Dedifferentiated amniotic fluid mesenchymal stem cell (primary cell): ENCODE results near the gene GALNT10.
A peak's percentile ranks its signal among the peaks of the same experiment; 100 is the strongest.

ENCODE experiments used
- DNase-seq: peaks from one replicate; pipeline ENCODE4 v3.0.0-alpha.2; 2016; ENCODE audit errors: extremely low spot score

The GALNT10 gene

DNA sequence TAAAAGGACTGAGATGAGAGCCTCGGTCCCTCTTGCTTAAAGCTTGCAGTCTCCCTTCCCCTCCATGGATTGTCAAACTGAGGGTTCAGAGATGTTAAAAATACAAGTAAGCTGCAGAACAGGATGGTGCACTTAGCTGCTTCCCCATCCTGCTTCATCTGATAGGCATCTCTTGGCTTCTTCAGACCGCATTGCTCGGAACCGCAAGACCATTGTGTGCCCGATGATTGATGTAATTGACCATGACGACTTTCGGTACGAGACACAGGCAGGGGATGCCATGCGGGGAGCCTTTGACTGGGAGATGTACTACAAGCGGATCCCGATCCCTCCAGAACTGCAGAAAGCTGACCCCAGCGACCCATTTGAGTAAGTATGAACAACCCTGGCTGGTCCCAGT is 189.7 kb downstream of the GALNT10 start:
- DNase-seq: no peak

DNA sequence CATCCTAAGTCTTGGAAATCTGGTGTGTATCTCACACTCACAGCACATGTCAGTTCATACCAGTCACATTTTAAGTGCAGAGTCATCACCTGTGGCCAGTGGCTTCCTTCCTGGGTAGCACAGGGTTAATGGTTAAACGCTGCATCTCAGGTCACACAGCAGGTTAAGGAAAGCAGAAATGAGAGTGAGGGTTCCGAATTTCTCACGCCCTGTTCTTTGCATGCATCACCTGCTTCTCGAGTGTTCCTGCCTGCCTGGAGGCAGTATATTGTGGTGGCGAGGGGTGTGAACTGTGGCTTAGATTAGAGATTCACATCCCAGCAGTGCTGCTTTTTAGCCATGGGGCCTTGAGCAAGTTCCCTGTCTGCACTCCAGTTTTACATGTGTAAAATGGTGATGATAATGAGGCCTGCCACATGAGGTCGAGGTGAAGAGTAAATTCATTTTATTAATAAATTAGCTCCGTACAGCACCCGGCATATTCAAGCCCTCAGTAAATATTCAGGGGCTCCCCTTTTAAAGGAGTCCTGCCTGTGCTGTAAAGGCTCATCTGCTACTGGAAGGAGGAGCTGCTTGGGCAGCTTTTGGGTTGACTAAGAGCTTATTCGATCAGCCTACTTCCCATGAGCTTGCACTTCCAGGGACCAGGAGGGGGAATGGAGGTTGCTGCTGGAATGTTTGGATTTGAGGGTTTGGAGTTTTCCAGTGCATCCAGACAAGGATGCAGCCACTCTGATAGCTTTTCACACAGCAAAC is 194.1 kb downstream of the GALNT10 start:
- no peak for DNase-seq

DNA sequence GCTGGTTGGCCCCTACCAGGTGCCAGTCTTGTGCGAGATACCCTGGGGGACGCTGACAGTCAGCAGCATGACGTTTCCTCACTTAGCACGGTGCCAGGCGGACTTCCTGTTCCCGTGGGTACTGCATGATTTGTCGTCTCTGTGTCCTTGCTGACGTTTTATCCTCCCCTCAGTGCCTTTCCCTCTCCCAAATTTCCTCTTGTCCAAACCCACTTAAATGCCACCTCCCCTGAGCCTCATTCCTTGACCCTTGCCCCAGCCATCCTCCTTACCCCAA is 194.6 kb downstream of the GALNT10 start:
- no peak for DNase-seq

DNA sequence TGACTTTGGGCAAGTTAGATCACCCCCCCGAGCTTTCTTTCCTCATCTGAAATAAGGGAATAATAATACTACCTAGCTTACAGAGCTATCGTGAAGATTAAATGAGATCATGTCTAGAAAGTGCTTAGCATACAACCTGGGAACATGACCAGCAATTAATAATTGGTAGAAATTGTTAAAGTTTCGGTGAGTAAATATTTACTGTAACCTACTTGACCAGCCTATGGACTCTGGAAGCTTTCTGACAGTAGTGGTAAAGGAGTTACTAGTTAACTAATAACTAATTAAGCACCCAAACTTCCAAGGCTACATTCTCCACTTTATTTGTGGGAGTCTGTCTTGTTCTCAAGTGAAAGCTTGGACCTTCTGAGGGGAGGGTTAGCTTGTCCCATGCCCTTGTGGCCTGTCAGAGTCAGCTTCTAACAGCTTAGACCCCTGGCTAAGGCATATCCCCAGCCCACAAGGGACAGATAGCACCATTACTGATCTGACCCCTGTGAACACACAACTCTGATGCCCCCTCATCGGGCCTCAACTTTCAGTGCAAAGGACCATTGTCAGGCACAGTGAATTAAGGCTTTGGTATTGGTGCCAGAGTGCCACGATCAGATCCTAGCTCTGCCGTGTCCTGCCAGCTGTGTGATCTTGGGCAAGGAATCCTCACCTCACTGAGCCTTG is 196.6 kb downstream of the GALNT10 start:
- no peak for DNase-seq

DNA sequence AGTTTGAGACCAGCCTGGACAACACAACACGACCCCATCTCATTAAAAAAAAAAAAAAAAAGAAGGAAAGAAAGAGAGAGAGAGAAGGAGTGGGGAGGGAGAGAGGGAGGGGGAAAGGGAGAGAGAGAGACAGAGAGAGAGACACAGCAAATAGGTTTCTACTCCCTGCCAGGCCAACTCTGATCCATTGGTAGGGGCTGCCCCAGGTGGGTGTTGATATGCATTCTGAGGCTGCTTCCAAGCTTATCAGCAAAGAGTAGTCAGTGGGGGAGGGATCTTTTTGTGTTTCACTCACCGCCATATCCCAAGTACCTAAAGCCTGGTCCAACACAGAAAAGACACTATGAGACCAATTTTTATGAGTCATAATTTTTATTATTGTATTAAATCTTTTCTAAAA is 198.3 kb downstream of the GALNT10 start:
- DNase-seq: no peak

DNA sequence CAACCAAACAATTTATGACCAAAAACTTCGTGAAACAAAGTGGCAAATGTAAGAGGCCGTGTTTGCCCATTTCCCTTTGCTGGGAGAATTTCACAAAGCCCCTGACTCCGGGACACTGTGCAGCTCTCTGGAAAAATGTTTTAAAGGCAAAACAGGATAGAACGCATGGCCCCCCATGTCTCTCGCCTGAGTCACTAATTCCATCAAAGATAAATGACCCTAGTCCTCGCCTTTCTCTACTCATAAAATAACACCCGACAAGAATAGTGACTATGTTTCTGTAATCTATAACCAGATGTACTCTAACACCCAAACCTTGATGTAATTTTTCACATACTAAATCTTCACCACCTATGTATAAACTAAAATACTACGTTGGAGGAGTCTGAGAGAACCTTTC is 199.6 kb downstream of the GALNT10 start:
- DNase-seq: no peak

DNA sequence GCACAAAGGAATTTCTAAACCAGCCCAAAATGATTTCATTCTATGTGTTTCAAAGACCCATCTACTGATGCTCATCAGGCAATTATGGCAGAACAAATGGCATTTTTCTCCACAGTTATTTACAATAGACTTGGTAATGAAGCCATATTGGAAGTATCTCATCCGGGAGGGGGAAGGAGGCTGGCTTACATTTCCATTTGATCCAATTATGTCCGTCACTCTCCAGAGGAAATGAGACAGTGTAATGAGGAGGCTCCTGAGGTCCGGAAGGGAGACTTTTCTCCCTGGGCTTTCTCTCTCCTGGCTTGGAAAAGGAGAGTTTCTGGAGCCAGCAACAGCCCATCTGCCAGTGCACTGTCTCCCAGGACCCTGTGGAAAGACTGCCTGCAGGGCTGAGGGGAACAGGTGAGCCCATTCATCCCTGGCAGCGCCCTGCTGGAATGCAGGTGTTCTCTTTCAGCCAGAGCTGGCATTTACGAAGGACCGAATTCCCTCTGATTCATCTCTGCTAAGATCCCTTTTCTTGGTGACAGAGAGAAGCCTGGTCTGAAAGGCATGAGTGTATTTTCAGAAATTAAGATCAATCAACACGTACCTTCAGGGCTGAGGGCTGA is 200.3 kb downstream of the GALNT10 start:
- DNase-seq: no peak

DNA sequence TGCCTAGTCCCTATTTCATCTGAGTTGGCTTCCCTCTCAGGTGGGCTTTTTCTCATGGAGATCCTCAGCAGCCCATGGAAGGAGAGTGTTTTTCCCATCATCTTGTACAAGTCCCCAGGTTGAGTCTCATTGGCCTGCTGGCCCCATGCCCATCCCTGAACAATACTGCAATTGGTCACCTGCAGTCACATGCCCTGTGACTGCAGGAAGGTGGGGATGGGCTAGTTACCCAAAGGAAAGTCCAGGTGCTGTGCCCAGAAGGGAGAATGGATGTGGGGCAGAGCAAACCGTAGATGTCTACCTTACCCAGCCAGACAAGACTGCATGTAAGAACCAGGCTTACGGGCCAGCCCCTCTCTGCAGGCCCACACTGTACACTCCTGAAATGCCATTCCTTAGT is 201.3 kb downstream of the GALNT10 start:
- DNase-seq: no peak

DNA sequence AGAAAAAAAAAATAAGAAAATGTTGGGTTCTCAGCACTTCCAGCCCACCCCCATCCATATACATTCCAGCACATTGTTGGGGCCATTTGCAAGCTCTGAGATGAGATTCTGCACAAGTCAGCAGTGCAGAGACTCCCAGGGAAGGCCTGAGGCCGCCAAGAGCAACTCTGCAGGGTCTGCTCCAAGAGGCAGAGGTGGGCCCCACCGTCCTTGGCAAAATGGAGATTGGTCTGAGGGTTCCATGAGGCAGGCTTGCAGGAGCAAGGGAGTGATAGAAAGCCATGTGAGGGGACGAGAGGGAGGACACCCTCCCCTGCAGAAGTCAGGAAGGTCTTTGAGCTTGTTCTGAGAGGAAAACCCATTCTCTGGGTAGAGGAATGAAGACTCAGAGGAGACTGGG is 203.3 kb downstream of the GALNT10 start:
- no peak for DNase-seq

DNA sequence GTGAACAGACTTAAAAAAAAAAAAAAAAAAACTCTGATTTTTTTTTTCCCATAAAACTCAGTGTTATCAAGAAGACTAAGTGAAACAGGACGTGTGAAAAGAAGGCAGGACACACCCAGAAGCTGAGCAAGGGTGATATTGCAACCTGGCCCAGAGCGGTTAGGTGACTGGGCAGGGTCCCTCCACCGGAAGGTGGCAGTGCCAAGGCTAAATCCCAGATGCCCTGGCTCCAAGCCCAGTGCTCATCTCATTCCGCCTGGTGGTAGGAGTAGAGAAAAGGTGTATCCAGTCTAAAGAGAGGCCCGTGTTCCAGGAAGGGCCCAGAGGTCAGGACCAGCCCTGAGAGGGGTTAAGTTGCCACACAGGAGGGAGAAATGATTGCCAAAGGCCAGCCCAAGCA is 203.8 kb downstream of the GALNT10 start:
- DNase-seq: no peak

DNA sequence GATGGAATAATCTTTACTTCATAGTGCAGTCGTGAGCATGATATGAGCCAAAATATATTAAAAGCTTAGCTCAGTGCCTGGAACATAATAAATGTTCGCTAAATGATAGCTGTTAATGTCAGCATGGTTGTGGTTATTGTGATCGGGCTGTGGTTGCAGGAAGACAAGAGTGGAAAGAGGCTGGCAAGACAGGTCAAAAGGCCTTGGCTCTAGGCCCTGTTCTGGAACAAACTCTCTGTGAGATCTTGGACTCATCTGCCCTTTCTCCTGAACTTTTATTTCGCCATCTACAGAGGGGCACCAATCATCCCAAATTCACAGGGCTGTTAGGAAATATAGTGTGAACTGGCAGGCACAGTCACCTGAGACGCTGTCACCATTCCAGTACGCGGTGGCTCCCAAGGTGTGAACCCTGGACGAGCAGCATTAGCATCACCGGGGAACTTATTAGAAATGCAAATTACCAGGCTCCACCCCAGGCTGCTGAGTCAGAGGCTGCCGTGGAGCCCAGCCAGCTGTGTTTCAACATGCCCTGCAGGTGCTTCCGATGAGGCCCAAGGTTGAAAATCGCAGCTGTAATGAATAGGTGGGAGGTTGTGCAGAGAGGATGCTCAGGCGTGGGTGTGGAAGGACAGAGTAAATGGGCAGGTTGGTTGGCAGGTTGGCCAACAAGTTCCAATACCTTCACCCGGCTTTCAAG is 205.0 kb downstream of the GALNT10 start:
- no peak for DNase-seq

DNA sequence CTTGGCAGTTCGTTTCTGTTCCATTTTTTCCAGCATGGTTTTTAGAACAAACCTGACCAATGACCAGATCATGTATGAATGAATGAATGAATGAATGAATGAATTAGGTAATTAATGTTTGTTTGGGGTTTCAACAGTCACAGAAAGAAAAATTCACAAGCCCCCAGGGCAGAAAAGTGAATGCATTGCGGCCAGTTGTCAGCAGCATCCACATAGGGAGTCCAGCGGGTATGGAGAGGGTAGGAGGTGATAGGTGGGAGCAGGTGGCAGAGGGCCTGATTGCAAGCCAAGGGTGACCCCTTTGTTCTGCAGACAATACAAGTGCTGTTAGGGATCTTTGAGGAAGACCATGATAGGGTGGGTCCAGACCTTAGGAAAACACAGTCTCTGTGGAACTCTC is 205.6 kb downstream of the GALNT10 start:
- DNase-seq: no peak

DNA sequence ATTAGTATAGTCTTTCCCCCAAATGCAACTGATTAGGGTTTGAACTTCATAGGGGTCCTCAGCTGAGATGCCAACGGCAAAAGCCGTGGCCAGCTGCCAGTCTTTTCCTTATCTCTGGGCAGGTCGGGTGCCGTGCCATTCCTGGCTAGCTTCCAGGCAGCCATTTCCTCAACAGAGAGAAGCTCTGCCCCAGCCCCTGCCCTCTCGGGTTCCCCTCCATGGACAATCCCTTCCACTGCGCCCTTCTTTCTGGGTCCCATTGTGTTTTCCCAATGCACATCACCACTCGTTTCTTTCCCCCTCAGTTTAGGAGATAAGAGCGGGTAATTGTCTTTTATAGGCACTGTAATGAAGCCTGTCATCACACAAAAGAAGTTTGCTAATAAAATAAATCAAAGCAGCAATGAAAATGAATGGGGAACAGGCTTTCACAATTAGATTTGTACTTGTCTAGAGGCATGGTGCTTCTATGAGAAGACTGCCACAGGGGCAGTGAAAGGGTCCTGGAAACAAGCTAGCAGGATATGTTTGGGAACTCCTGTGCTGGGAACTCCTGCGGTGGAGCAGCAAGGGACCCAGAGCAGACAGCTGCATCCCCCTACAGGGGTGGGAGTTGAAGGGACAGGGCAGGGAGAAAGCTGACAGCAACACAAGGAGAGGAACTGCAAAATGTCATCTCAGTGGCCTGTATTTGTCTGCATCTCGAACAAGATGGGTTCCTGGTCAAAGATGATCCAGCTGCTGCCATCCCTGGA is 207.3 kb downstream of the GALNT10 start:
- no peak for DNase-seq

DNA sequence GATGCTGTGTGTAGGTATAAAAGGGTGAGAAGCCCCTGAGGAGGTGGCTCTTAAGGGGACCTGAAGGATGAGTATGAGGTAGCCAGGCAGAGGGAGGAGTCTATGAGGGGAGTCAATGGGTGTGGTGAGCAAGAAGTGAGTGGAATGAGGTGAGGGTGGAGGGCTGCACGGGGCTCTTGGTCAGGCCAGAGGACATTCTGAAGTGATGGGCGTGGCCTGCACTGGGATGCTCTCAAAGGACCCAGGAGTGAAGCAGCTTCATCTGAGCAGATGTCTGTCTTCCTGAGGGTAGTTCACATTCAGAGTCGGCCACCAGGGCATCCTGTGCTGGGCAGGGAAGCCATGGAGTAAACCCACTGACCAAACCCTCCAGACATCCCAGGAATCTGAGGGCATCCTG is 210.1 kb downstream of the GALNT10 start:
- no peak for DNase-seq

DNA sequence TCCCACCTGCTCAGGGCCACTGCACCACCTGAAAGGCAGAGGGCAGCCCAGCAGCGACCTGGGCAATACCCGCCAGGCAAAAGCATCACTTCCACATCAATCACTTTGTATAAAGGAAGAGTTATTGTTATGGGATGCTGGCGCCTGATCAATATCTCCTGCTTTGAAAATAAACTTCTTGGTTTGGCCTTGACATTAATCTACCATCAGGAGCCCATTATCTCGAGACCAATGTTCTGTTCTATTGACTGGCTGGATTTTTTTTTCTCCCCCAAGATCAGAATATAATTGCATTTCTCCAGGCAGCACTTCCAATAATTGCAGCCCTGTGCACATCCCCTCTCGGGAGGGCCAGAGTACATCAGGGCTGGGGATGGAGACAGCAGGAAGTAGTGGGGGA is 210.8 kb downstream of the GALNT10 start:
- no peak for DNase-seq

DNA sequence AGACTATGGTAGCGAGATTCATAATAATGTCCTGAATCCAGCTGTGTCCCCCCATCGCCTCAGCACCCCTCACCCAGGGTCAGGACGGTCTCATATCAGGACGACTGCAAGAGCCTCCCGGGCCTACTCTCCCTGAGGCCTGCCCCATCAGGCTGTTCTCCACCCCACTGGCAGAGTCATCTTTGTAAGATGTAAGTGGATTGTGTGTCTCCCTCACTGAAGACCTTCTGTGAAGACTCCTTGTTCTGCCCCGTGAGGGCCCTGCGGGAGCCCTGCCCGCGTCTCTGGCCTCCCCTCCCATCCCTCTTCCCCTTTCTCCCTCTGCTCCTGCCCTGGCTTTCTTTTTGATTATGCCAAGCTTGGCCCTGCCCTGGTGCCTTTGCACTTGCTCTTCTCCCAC is 211.4 kb downstream of the GALNT10 start:
- no peak for DNase-seq

DNA sequence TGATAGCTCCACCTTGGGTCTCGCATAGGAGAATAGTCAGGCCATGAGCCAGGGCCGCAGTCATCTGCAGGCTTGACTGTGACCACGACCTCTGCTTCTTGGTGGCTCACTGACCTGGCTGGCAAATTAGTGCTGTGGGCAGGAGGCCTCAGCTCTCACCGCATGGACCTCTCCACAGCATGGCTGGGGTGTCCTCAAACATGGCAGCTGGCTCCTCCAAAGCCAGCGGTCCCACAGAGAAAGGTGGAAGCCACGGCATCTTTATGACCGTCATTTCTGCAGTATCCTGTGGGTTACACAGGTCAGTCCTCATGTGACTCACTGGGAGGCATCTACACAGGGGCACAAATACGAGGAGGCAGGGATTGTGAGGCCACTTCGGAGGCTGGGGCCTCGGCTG is 212.1 kb downstream of the GALNT10 start:
- DNase-seq: no peak

DNA sequence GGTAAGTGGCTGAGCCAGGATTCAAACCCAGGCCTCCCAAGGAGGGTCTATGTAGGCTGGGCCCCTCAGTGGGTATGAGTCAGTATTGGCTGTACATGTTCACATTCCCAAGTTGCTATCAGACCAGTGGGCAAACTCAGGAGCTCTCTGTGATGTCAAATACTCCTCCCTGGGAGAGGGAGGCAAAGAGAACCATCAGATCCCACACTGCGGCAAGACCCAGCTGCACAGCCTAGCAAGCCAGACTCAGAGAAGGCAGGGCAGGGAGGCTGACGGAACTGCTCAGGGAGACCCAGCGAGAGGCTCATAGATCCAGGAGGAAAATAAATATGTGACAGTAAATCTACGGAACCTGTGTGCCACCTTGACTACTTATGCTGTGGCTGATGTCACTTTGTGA is 212.7 kb downstream of the GALNT10 start:
- no peak for DNase-seq

DNA sequence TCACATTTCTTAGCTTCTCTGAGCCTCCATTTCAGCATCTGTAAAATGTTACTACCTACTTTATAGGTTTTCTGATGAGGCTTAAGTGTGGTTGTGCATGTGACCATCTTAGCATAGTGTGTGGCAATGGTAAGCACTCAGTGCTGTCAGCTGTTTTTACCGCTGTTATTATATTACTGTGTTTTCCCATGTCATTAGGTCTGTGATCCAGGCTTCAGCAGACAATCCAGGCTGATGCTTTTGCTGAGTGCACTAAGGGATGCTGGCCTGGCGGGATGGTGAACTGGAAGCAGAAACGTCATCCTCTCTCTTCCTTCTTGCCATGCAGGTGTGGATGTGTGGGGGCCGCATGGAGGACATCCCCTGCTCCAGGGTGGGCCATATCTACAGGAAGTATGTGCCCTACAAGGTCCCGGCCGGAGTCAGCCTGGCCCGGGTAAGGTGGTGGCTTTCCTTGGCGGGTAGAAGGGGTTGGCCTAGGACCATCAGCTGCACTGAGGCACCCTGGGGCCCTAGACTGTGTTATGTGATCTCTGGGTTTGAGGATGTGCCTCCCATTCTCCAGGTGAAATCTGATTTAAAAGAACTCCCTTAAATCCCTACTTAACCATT is 213.3 kb downstream of the GALNT10 start:
- no peak for DNase-seq

DNA sequence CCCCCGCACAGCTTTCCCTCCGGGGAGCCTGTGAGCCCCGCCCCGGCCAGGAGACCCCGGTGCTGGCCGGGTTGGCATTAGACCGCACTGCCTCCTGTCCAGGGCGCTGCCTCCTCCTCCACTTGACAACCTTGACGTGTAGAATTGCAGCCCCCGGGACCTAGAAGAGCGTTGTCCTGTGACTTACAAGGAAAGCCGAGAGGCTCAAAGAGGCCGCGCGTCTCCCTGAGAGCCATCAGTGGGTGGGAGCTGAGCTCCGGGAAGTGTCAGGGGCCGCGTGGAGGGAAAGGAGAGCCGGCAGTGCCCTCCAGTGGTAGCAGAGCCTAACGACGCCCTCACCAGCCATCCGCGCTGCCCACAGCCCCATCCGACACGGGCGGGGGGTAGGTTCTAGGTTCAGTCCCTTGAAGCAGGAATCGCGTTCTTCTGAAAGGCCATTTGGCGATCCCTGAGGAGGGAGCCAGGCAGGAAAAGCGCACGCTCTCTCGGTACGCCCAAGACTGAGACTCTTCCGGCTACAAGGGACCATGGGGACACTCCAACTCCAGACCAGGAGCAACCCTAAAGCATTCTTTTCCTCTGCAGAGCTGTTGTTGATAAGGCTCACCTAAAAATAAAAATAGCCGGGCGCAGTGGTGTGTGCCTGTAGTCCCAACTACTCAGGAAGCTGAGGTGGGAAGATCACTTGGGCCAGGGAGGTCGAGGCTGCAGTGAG is 214.7 kb downstream of the GALNT10 start:
- peak; percentile 79 for DNase-seq

DNA sequence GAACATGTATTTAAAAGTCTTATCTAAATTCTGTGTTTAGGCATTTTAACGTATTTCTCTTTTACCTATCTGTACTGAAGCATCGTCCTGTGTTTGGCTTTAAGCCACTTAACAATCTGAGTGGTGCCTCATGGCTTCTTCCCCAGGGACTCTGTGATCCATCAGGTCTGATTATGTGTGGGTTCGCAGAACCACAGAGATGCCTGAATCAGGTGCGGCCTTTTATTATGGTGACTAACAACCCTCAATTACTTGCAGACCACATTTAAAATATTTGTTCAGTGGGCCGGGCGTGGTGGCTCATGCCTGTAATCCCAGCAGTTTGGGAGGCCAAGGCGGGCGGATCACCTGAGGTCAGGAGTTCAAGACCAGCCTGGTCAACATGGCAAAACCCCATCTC is 215.7 kb downstream of the GALNT10 start:
- DNase-seq: no peak
